Measurements from ENCODE around the gene ELMOD3.

Gene ELMOD3

DNA sequence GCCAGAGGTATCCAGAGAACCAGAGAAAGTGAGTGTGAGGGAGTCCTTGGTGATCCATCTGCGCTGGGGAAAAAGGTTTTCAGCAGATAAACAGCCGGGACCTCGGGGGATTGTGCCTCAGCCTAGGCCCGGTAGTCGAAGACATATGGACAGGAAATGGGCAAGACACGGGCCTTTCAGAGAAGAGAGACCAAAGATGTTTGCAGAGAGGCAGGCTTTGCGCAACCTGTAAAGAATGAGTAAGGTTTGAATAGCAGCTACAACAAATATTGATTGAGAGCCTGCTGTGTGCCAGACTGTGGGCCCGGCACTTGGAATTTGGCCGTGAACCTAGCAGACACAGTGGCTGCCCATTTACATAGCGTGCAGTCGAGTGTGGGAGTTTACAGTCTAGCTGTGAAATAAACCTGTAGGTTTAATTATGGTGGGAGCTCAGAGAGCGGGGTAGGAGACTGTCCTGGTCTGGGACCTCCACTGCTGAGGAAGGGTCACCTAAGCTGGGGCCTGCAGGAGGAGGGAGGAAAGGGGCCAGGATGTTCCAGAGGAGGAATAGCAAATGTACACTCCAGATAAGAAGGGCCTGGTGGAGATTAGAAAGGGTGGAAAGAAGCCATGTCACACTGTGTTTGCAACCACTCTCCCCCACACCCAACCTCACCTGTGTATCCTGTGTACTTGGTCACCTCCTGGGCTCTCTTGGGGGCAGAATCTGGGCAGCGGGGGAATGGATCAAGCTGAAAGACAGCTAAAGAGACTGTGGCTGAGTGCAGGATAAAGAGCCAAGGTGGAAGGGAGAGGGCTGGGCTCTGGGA, 66.9 kb downstream of the ELMOD3 start:
- no peak overlapping the region for H3K4me3 ChIP-seq (ENCODE audit: low read depth, low read length)
- TF ChIP-seq, protein P1, sequence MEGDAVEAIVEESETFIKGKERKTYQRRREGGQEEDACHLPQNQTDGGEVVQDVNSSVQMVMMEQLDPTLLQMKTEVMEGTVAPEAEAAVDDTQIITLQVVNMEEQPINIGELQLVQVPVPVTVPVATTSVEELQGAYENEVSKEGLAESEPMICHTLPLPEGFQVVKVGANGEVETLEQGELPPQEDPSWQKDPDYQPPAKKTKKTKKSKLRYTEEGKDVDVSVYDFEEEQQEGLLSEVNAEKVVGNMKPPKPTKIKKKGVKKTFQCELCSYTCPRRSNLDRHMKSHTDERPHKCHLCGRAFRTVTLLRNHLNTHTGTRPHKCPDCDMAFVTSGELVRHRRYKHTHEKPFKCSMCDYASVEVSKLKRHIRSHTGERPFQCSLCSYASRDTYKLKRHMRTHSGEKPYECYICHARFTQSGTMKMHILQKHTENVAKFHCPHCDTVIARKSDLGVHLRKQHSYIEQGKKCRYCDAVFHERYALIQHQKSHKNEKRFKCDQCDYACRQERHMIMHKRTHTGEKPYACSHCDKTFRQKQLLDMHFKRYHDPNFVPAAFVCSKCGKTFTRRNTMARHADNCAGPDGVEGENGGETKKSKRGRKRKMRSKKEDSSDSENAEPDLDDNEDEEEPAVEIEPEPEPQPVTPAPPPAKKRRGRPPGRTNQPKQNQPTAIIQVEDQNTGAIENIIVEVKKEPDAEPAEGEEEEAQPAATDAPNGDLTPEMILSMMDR (IDR thresholded peaks at IDR 0.05; ENCODE audit: insufficient read depth, low read depth, low read length, missing control alignments), result no peak
- no peak for DNase-seq (ENCODE audit: low read depth)

DNA sequence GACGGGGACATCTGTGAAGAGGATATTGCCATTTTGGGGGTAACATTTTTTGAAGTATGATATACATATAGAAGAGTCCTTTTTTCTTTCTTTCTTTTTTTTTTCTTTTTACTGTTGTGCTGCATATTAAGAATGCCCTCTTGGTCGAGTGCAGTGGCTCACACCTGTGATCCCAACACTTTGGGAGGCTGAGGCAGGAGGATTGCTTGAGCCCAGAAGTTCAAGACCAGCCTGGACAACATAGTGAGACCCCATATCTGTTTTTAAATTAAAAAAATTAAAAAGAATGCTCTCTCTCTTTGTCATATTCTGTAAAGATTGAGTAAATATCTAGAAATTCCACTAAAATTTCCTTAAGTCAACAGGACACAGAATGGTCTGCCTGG, 67.5 kb downstream of the ELMOD3 start:
- no peak overlapping the region for H3K4me3 ChIP-seq (ENCODE audit: low read depth, low read length)
- TF ChIP-seq, protein P1 (IDR thresholded peaks at IDR 0.05; ENCODE audit: insufficient read depth, low read depth, low read length, missing control alignments), result no peak
- no peak for DNase-seq (ENCODE audit: low read depth)

DNA sequence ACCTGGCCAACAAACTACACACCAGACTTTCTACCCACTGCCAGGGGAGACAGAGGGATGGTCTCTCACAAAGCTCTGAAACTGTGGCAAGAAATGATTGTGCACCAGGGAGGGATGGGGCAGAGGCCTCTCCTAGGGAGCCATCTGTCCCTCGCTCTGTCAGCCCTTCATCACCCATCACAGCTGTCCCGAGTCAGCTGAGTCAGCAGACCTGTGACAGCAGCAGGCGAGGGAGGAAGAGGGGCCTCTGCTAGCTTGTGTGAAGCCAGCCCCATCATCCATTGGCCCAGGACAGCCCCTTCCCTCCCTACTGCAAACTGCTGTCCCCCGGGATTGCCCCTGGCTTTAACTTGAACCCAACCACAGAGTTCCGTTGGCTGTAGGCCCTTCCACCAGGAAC, 69.0 kb downstream of the ELMOD3 start:
- TF ChIP-seq, protein P1 (IDR thresholded peaks at IDR 0.05; ENCODE audit: insufficient read depth, low read depth, low read length, missing control alignments), result no peak
- no peak for DNase-seq (ENCODE audit: low read depth)
- no peak overlapping the region for H3K4me3 ChIP-seq (ENCODE audit: low read depth, low read length)

DNA sequence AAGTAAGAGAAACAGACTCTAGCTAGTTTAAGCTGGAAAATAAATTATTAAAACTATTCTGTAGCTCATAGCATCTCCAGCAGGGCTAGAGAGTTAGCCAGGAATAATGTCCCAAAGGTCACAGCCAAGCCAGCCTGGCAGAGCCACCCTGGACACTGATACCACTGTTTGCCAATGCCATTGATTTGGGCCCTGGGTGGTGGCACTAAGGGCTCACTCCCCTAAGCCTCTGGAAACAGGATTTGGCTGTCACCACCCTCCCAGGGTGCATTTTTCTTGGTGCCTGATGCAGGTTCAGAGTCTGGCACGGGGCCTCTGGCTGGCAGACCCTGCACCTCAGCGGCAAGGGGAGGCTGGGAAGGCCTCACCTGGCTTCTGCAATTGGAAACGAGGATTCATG, 71.0 kb downstream of the ELMOD3 start:
- no peak overlapping the region for H3K4me3 ChIP-seq (ENCODE audit: low read depth, low read length)
- no peak for DNase-seq (ENCODE audit: low read depth)
- TF ChIP-seq, protein P1 (IDR thresholded peaks at IDR 0.05; ENCODE audit: insufficient read depth, low read depth, low read length, missing control alignments), result no peak

DNA sequence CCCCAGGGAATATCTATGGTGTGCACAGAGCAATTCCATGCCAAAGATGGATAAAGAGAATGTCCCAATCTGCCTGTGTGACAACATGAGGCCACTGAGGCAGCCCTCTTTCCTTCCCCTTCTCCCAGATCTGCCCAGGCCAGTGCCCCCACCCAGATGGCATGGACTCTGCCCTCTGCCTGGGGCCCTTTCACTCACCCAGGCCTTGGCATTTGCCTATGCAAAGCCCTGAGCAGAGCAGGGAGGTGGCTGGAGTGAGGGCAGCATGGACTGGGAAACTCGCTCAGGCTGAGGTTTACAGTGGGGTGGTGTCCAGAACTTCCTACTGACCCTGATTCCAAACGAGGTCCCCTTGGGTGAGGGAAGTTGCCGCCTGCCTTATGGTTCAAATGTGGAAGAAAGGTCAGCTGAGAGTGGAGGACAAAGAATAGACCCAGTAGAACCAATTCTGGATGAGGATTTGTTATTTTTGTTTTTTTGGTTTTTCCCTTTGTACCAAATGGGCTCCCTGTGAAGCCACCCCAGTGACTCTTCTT, 72.8 kb downstream of the ELMOD3 start:
- H3K4me3 ChIP-seq (ENCODE audit: low read depth, low read length), result no peak overlapping the region
- TF ChIP-seq, protein P1 (IDR thresholded peaks at IDR 0.05; ENCODE audit: insufficient read depth, low read depth, low read length, missing control alignments), result no peak
- DNase-seq (ENCODE audit: low read depth), result no peak

DNA sequence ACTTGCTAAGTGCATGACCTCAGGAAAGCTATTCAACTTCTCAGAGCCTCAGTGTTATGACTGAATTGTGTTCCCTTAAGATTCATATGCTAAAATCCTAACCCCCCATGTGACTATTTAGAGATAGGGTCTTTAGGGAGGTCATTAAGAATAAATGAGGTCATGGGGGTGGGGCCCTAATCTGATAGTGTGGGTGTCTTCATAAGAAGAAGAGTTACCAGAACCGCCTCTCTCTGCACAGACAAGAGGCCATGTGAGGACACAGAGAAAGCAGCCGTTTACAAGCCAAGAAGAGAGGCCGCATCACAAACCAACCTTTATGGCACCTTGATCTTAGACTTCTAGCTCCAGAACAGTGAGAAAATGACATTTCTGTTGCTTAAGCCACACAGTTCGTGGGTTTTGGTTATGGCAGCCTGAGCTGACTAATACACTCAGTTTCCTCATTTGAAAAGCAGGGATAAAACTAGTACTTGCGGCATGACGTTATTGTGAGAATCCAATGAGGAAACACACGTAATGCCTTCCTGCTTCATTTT, 73.8 kb downstream of the ELMOD3 start:
- DNase-seq (ENCODE audit: low read depth), result no peak
- H3K4me3 ChIP-seq (ENCODE audit: low read depth, low read length), result no peak overlapping the region
- TF ChIP-seq, protein P1 (IDR thresholded peaks at IDR 0.05; ENCODE audit: insufficient read depth, low read depth, low read length, missing control alignments), result no peak

Measured in GM12865 (cell line).